H1 (cell line): ENCODE measurements around the gene RNF214. TPM values are rescaled to one million over a fixed set of nuclear protein-coding genes. Genes with fewer than 3 reads are reported as not detected.

Experiments used
- CTCF ChIA-PET: fragments of 300-600 bp; sonication (Branson Sonifier 250); formaldehyde crosslinking; loops from one replicate; lab custom pipeline; 2021; ENCODE audit not compliant: partially characterized antibody; lab: Charles Lee
- POLR2A ChIA-PET: fragments of 300-600 bp; sonication (Branson Sonifier 250); formaldehyde crosslinking; loops from one replicate; lab custom pipeline; 2021; ENCODE audit warnings: inconsistent platforms; ENCODE audit not compliant: partially characterized antibody; lab: Charles Lee
- DNase-seq, 2 experiments: peaks; one replicate each; pipeline versions ENCODE4 v3.0.0 to v3.0.0-alpha.2; 2010 to 2022; ENCODE audit warnings: low spot score in 2 of 2, low read depth in 1 of 2, mixed read lengths in 1 of 2
- FAIRE-seq: peaks from 2 replicates; lab custom pipeline; 2011; peaks lifted over from hg19 to GRCh38; lab: Jason Lieb, UNC
- H2AFZ ChIP-seq: 2 replicates; pipeline ENCODE4 v1.8.1; 2012; ENCODE audit warnings: low read length, inconsistent platforms
- H2AK5ac ChIP-seq: 2 replicates; pipeline ENCODE4 v1.6.1; 2013; ENCODE audit warnings: low read depth, low read length
- H2BK120ac ChIP-seq: replicated peaks from 2 replicates; pipeline ENCODE3; 2013; ENCODE audit warnings: low read depth, low read length, inconsistent platforms
- H2BK12ac ChIP-seq: 2 replicates; pipeline ENCODE4 v1.6.1; 2013; ENCODE audit warnings: low read depth, low read length
- H2BK15ac ChIP-seq: 2 replicates; pipeline ENCODE4 v1.6.1; 2013; ENCODE audit warnings: low read length
- H2BK20ac ChIP-seq: 2 replicates; pipeline ENCODE4 v1.6.1; 2013; ENCODE audit warnings: low read length
- H2BK5ac ChIP-seq: 2 replicates; pipeline ENCODE4 v1.6.1; 2013; ENCODE audit warnings: low read depth, low read length
- H3K14ac ChIP-seq: 2 replicates; pipeline ENCODE4 v1.6.1; 2013; ENCODE audit warnings: inconsistent platforms; ENCODE audit not compliant: insufficient read length
- H3K18ac ChIP-seq: 2 replicates; pipeline ENCODE4 v1.6.1; 2013; ENCODE audit warnings: low read length; ENCODE audit errors: extremely low read depth
- H3K23ac ChIP-seq: 2 replicates; pipeline ENCODE4 v1.6.1; 2013; ENCODE audit warnings: inconsistent platforms; ENCODE audit not compliant: insufficient read length
- H3K23me2 ChIP-seq: 2 replicates; pipeline ENCODE4 v1.6.1; 2013; ENCODE audit warnings: low read depth, low read length
- H3K27ac ChIP-seq: 2 replicates; pipeline ENCODE4 v1.6.1; 2011; ENCODE audit warnings: low read depth, low read length, inconsistent platforms
- H3K27me3 ChIP-seq, 4 experiments: replicated peaks in 1 of 4; 1 replicate in 1 of 4; 2 replicates in 3 of 4; pipeline versions ENCODE4 v1.6.1 to v1.8.1; 2011 to 2013; ENCODE audit warnings: low read length in 3 of 4, mild to moderate bottlenecking in 3 of 4, inconsistent platforms in 2 of 4, mixed read lengths in 2 of 4, moderate library complexity in 1 of 4; ENCODE audit not compliant: control insufficient read depth in 3 of 4, insufficient read depth in 3 of 4; ENCODE audit errors: extremely low read depth in 1 of 4
- H3K36me3 ChIP-seq, 4 experiments: 2 replicates each; pipeline versions ENCODE4 v1.6.1 to v1.8.1; 2011 to 2013; ENCODE audit warnings: mild to moderate bottlenecking in 4 of 4, low read length in 3 of 4, moderate library complexity in 2 of 4, control low read depth in 1 of 4, inconsistent platforms in 1 of 4; ENCODE audit not compliant: insufficient read depth in 4 of 4, control insufficient read depth in 2 of 4
- H3K4ac ChIP-seq: replicated peaks from 2 replicates; pipeline ENCODE3; 2013; ENCODE audit warnings: low read length, low read depth, mixed read lengths, inconsistent platforms; ENCODE audit not compliant: insufficient read length
- H3K4me1 ChIP-seq, 4 experiments: replicated peaks in 1 of 4; 1 replicate in 1 of 4; 2 replicates in 3 of 4; pipeline versions ENCODE4 v1.6.1 to v1.8.1; 2011 to 2013; ENCODE audit warnings: low read length in 3 of 4, inconsistent platforms in 2 of 4, mixed read lengths in 1 of 4; ENCODE audit not compliant: insufficient read depth in 4 of 4, control insufficient read depth in 3 of 4
- H3K4me2 ChIP-seq, 2 experiments: 2 replicates each; pipeline versions ENCODE4 v1.6.1 to v1.8.1; 2011 to 2013; ENCODE audit warnings: low read depth in 2 of 2, low read length in 2 of 2, control low read depth in 1 of 2, inconsistent platforms in 1 of 2, mild to moderate bottlenecking in 1 of 2; ENCODE audit not compliant: insufficient read depth in 1 of 2
- H3K4me3 ChIP-seq, 4 experiments: fragments of 200-600, 300-600 bp in 1 of 4; sonication (generic), shearing (Covaris generic), sonication (Bioruptor Twin) in 1 of 4; 2 replicates each; pipeline versions ENCODE4 v1.5.1 to v1.8.1; 2011 to 2016; ENCODE audit warnings: low read length in 4 of 4, low read depth in 3 of 4, control low read depth in 2 of 4, inconsistent platforms in 2 of 4, mild to moderate bottlenecking in 2 of 4, mixed read lengths in 1 of 4, moderate library complexity in 1 of 4; ENCODE audit not compliant: insufficient read depth in 2 of 4; ENCODE audit errors: extremely low read depth in 1 of 4
- H3K56ac ChIP-seq: replicated peaks from 2 replicates; pipeline ENCODE3; 2013; ENCODE audit warnings: low read depth, mild to moderate bottlenecking, mixed read lengths, low read length, inconsistent platforms; ENCODE audit not compliant: insufficient read length
- H3K79me1 ChIP-seq: 2 replicates; pipeline ENCODE4 v1.6.1; 2013; ENCODE audit warnings: low read depth, low read length, control low read depth
- H3K79me2 ChIP-seq, 2 experiments: 2 replicates each; pipeline versions ENCODE4 v1.6.1 to v1.8.1; 2012 to 2013; ENCODE audit warnings: low read length in 2 of 2, mild to moderate bottlenecking in 2 of 2, inconsistent platforms in 1 of 2; ENCODE audit not compliant: insufficient read depth in 2 of 2, control insufficient read depth in 1 of 2
- H3K9ac ChIP-seq, 4 experiments: replicated peaks in 1 of 4; 1 replicate in 1 of 4; 2 replicates in 3 of 4; pipeline versions ENCODE4 v1.6.1 to v1.8.1; 2011 to 2013; ENCODE audit warnings: low read depth in 3 of 4, low read length in 3 of 4, control low read depth in 2 of 4, mild to moderate bottlenecking in 2 of 4, moderate library complexity in 2 of 4, inconsistent platforms in 1 of 4; ENCODE audit errors: extremely low read depth in 1 of 4
- H3K9me3 ChIP-seq, 2 experiments: 2 replicates each; pipeline versions ENCODE4 v1.6.1 to v1.8.1; 2012 to 2013; ENCODE audit warnings: mild to moderate bottlenecking in 2 of 2, moderate library complexity in 2 of 2, control low read depth in 1 of 2, inconsistent platforms in 1 of 2, low read depth in 1 of 2, low read length in 1 of 2, mixed read lengths in 1 of 2; ENCODE audit not compliant: insufficient read depth in 2 of 2
- H4K20me1 ChIP-seq, 2 experiments: replicated peaks in 1 of 2; 2 replicates each; pipeline versions ENCODE3 to v1.8.1; 2011 to 2013; ENCODE audit warnings: inconsistent platforms in 2 of 2, low read length in 2 of 2, mild to moderate bottlenecking in 1 of 2; ENCODE audit not compliant: insufficient read depth in 2 of 2, control insufficient read depth in 1 of 2
- H4K5ac ChIP-seq: 2 replicates; pipeline ENCODE4 v1.6.1; 2013; ENCODE audit warnings: low read length, low read depth, mixed read lengths, inconsistent platforms; ENCODE audit not compliant: insufficient read length
- H4K8ac ChIP-seq: 2 replicates; pipeline ENCODE4 v1.8.0; 2013; ENCODE audit warnings: mild to moderate bottlenecking, moderate library complexity, low read length, inconsistent platforms; ENCODE audit not compliant: insufficient read depth; ENCODE audit errors: extremely low read depth
- H4K91ac ChIP-seq: replicated peaks from 2 replicates; pipeline ENCODE3; 2013; ENCODE audit warnings: low read length, mixed read lengths, inconsistent platforms; ENCODE audit not compliant: insufficient read length
- BRCA1 ChIP-seq: IDR thresholded peaks from 2 replicates; pipeline ENCODE4 v1.6.1; 2012; ENCODE audit warnings: low read depth, low read length, improper control_type of control experiment
- CBX8 ChIP-seq: fragments of 300-800, 300-1000 bp; sonication (generic); IDR thresholded peaks from 2 replicates; pipeline ENCODE4 v1.7.1; 2016; ENCODE audit warnings: low read depth, low read length, borderline replicate concordance
- CEBPB ChIP-seq: IDR thresholded peaks from 2 replicates; pipeline ENCODE4 v1.6.1; 2012; ENCODE audit warnings: low read depth, low read length
- CHD1 ChIP-seq: IDR thresholded peaks from 2 replicates; pipeline ENCODE4 v1.6.1; 2012; ENCODE audit warnings: low read depth, low read length, improper control_type of control experiment
- FOSL1 ChIP-seq: IDR thresholded peaks from 2 replicates; pipeline ENCODE4 v1.6.1; 2011; ENCODE audit warnings: mild to moderate bottlenecking, low read depth, low read length, moderate library complexity; ENCODE audit not compliant: insufficient read depth
- HDAC6 ChIP-seq: IDR thresholded peaks from one replicate; pipeline ENCODE4 v1.7.1; 2012; ENCODE audit warnings: low read depth, mild to moderate bottlenecking, inconsistent platforms, low read length, moderate library complexity
- RNF2 ChIP-seq: fragments of 200-900, 300-1000 bp; sonication (generic); IDR thresholded peaks from 2 replicates; pipeline ENCODE4 v1.7.1; 2016; ENCODE audit warnings: borderline replicate concordance, low read depth, mild to moderate bottlenecking, antibody characterized with exemption, low read length; ENCODE audit not compliant: poor library complexity, severe bottlenecking; ENCODE audit errors: missing control alignments
- SAP30 ChIP-seq: fragments of 300-600 bp; sonication (generic); IDR thresholded peaks from 2 replicates; pipeline ENCODE4 v1.7.1; 2012; ENCODE audit warnings: low read length, moderate library complexity, mild to moderate bottlenecking, inconsistent platforms; ENCODE audit not compliant: insufficient read depth, insufficient replicate concordance
- SIN3A ChIP-seq, 2 experiments: IDR thresholded peaks in 1 of 2; conservative IDR thresholded peaks in 1 of 2; 2 replicates each; pipeline ENCODE4 v1.6.1; 2011 to 2012; ENCODE audit warnings: low read length in 2 of 2, improper control_type of control experiment in 1 of 2, low read depth in 1 of 2, mild to moderate bottlenecking in 1 of 2
- TAF7 ChIP-seq: optimal IDR thresholded peaks from 2 replicates; pipeline ENCODE3; 2011; ENCODE audit warnings: low read depth, mild to moderate bottlenecking, inconsistent platforms, low read length, moderate library complexity, borderline replicate concordance
- WGBS, 2 experiments: shearing (Covaris generic) in 1 of 2; methylation state at CpG; one replicate each; pipeline versions ENCODE4 v1.1.6 to v1.1.7; 2013 to 2015; ENCODE audit warnings: low lambda C conversion rate in 2 of 2, mixed read lengths in 2 of 2, inconsistent platforms in 1 of 2, low coverage in 1 of 2, missing lambda C conversion rate in 1 of 2; ENCODE audit not compliant: insufficient replicate concordance in 2 of 2, insufficient coverage in 1 of 2, insufficient read length in 1 of 2; ENCODE audit errors: extremely low coverage in 1 of 2, missing lambda C conversion rate in 1 of 2; 5-methylcytosine and 5-hydroxymethylcytosine counted together
- polyA plus RNA-seq, 7 experiments: library from polyadenylated mRNA; depleted of rRNA in 3 of 7; stranded (reverse) in 5 of 7; unstranded in 2 of 7; fragments of >200 nt in 5 of 7; fragments of 200-250 nt in 2 of 7; gene quantifications; 1 replicate in 5 of 7; 2 replicates in 1 of 7; 4 replicates in 1 of 7; pipeline versions ENCODE4 v1.2.1 to v1.2.3, GENCODE V29; 2011 to 2013; ENCODE audit warnings: missing spikeins in 2 of 7, mixed read lengths in 2 of 7
- total RNA-seq: library from RNA; stranded (reverse); fragmentation: NEBNext Ultra II Directional; extraction: Animal tissue kit (Norgen Biotek cat#: 25700); gene quantifications from 2 replicates; pipeline ENCODE4 v1.2.1, GENCODE V29; 2021
- TF ChIP-seq, protein P1 (sequence below): IDR thresholded peaks from 2 replicates; pipeline ENCODE4 v1.6.1; 2012; ENCODE audit warnings: inconsistent platforms

The RNF214 gene
- total and polyA plus RNA-seq, 2 of the 8 experiments (the other 6 are each of a cell fraction or from before 2014, with no cell fraction given) = 34.9 to 35.6 TPM

DNA sequence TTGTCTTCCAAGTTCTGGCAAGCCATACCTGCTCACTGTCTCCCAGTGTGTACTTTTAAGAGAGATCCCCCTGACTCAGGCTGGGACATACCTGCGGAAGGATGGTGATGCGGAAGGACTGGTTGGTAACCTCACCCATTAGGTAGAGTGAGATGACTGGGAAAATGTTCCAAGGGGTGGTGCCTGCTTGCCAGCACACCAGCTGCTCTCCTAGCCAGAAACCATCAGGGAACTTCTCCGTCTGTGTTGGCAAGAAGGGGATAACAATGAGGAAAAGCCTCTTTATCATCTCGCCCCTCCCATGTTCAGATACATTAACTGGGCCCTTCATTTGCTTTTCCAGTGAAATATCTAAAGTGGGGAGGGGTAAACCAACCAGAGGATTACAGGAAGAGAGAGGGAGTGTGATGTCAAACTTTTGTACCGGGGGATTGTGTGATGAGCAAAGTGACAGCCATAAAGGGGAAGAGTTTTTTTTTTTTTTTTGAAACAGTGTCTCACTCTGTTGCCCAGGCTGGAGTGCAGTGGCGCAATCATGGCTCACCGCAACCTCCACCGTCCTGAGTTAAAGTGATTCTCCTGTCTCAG is 58.4 kb downstream of the RNF214 start, which contains the start of gene BACE1-AS:
Gene BACE1-AS (plus strand): TSS at position 538 of the 588 bp plus-strand sequence.
- Histone ChIP-seq H3K27ac (no peak within 1 kb of the TSS), H4K8ac (no peak within 1 kb of the TSS), H4K91ac (no peak within 1 kb of the TSS), H3K56ac (no peak within 1 kb of the TSS), H4K5ac (no peak within 1 kb of the TSS), H3K4me3 (no peak within 1 kb of the TSS), H2BK12ac (no peak within 1 kb of the TSS), H2BK15ac (no peak within 1 kb of the TSS), H3K36me3 (peaks cover 0 to 33% (median 16%) of the 10 kb centered on the region in 4 experiments; a peak in 4 of 8 replicates), H3K23me2 (no peaks in the 10 kb centered on the region), H4K20me1 (no peaks in the 10 kb centered on the region), H2BK5ac (no peak within 1 kb of the TSS), H3K4me1 (no peaks in the 10 kb centered on the region), H3K23ac (no peak within 1 kb of the TSS), H3K27me3 (no peaks in the 10 kb centered on the region), H3K18ac (no peak within 1 kb of the TSS), H3K4ac (no peak within 1 kb of the TSS), H2AK5ac (no peak within 1 kb of the TSS), H3K79me1 (no peaks in the 10 kb centered on the region), H3K9me3 (no peaks in the 10 kb centered on the region), H3K9ac (no peak within 1 kb of the TSS), H3K79me2 (no peaks in the 10 kb centered on the region), H2BK20ac (no peak within 1 kb of the TSS), H3K4me2 (no peak within 1 kb of the TSS), H2AFZ (no peak within 1 kb of the TSS), H3K14ac (no peak within 1 kb of the TSS), H2BK120ac (no peak within 1 kb of the TSS)
- FAIRE-seq = no peak
- no peak for DNase-seq
- TF ChIP-seq, protein P1, sequence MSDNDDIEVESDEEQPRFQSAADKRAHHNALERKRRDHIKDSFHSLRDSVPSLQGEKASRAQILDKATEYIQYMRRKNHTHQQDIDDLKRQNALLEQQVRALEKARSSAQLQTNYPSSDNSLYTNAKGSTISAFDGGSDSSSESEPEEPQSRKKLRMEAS = no peak
- no peak for TF ChIP-seq RNF2
- no peak for TF ChIP-seq BRCA1
- no peak for TF ChIP-seq SIN3A (conservative IDR thresholded peaks at IDR 0.05 in 1 of 2, IDR thresholded peaks at IDR 0.05 in 1 of 2; ENCODE audit: low read depth in 1 of 2, low read length in 2 of 2)
- TF ChIP-seq CHD1 = no peak
- no peak for TF ChIP-seq CEBPB
- no peak for TF ChIP-seq HDAC6
- no peak for TF ChIP-seq SAP30
- TF ChIP-seq FOSL1 = no peak
- TF ChIP-seq TAF7 = no peak
- no peak for TF ChIP-seq CBX8
- 90% methylated on average over 8 of the region's 8 CpGs; no CpG with 5 or more reads in 1 of the 2 experiments for WGBS, 2 experiments
- CTCF ChIA-PET = interaction anchor here (1.0 to 1.1 kb wide), 2 partner anchors 12 to 189 kb away, joined by 3 read pairs; no protein-coding TSS in a partner anchor
- POLR2A ChIA-PET = interaction anchor here (1.6 kb wide), 1 partner anchor 12 kb away, joined by 4 read pairs; no protein-coding TSS in a partner anchor
